Effector CD4-positive, alpha-beta T cell (primary cell): ENCODE data around the gene ATP1B2.
"Not testable (repeated sequence)": the region's sequence is repeated elsewhere in the genome, so short reads cannot be mapped to it uniquely, and the experiment has no call there.

Experiments used
- DNase-seq: peaks from one replicate; pipeline ENCODE4 v3.0.0-alpha.2; 2020
- total RNA-seq: gene quantifications from one replicate; lab custom pipeline; 2026; lab: John Stamatoyannopoulos, UW

ATP1B2 gene, protein sequence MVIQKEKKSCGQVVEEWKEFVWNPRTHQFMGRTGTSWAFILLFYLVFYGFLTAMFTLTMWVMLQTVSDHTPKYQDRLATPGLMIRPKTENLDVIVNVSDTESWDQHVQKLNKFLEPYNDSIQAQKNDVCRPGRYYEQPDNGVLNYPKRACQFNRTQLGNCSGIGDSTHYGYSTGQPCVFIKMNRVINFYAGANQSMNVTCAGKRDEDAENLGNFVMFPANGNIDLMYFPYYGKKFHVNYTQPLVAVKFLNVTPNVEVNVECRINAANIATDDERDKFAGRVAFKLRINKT
- total RNA-seq = 1.5 reads per million

DNA sequence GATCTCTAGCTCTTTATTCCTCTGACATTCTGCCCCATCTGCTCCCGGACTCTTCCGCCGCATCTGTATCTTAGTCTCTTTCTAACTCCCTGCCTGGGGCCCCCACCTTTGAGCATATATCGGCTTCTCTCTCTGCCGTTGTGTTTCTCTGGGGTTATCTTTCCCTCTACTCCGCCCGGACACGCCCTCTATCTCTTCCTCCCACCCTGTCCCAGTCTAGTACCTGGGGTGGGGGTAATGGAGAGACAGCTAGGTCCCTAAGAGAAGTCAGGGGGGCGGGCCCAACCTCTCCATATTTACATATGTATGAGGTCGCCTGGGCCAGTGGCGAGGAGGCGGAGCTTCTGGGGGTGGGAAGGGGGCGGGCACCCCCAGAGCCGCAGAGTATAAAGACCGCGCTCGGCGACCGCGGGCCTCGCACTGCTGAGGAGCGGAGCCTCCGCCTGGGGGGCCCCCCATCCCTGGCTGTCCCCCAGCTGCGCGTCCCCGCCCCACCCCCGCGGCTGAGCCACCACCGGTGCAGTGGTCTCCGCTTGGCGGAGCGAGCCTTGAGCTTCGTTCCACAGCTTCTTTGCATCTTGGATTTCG lies at the start of gene ATP1B2:
ATP1B2 (plus strand) TSS at position 418 of the 588 bp plus-strand sequence. CDS start 593 bp downstream, outside the sequence.
- DNase-seq = peak; percentile 71

DNA sequence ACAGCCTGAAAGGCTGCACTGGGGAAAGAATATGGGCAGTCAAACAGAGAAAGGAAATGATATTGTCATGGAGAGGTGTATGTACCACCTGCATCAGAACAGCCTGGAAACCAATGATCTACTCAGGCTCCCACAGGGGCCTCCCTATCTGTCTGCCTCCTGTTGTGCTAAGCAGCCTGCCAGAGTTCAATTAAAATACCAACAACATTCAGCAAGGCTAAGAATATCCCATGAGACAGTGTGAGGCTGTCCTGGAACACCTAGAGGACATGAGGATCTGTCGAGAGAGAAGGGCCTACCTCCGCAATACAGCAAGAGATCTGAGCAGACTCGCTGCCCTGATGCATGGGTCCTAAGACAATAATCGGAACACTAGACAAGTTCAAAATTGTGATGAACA lies 44.4 kb upstream of the ATP1B2 start:
- DNase-seq = no peak

DNA sequence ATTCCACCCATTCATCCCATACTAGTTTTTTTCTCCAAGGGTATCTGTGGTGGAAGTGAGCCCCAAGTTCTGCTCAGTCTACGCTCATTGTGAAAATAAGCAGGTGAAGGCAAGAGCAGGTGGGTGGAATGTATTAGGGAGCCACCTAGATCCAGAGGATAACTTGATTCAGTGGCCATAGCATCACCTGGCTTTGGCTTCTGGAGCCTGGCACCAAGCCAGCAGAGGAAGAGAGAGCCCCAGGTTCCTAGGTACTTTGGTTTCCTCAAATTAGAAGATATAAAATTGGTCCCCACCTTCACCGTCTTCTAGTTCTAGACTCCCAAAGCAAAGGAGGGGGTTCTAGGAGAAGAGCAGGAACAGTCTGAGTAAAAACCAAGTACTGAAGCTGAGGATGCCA lies 40.1 kb upstream of the ATP1B2 start:
- DNase-seq = no peak

DNA sequence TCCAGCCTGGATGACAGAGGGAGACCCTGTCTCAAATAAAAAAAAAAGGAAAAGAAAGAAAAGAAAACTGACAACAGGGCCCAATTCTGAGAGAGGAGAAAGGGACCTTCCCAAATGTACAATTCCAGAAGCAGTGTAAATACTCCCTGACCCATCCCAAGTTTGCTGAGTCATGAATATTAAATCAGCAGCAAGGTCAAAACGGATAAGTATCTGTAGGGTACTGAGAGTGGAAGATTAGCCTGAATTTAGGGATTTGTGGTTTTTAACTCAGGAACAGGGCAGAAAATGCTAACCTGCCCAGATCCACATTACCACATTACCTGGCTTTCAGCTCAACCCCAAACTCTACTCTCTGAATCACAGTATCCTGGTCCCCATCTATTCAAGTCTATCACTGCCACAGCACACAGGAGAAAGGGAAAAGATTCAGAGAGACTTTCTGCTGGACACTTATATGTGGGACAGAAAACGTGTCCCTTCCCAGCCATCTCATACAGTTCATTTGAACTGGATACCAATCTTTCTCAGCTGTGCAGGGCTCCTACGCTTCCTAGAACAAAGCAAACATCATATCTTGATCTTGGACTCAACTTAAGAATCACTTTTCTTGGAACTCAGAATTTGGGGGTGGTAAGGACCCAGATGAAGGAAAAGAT lies 39.0 kb upstream of the ATP1B2 start:
- DNase-seq = no peak

DNA sequence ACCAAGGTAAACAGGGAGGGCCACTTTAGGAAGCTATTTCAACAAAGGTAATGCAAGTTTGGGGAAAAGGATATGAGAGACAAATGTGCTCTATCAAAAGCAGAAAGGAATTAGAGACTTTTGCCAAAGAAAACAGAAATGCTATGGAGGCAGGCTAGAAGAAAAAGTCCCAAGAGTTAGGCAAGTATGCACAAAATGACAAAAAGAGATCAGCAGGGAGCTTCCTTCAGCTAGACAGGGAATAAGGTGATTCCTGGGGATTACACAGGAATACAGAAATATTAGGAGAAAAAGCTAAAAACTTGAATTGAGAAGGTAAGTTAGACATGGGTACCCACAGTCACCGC lies 38.5 kb upstream of the ATP1B2 start:
- no peak for DNase-seq

DNA sequence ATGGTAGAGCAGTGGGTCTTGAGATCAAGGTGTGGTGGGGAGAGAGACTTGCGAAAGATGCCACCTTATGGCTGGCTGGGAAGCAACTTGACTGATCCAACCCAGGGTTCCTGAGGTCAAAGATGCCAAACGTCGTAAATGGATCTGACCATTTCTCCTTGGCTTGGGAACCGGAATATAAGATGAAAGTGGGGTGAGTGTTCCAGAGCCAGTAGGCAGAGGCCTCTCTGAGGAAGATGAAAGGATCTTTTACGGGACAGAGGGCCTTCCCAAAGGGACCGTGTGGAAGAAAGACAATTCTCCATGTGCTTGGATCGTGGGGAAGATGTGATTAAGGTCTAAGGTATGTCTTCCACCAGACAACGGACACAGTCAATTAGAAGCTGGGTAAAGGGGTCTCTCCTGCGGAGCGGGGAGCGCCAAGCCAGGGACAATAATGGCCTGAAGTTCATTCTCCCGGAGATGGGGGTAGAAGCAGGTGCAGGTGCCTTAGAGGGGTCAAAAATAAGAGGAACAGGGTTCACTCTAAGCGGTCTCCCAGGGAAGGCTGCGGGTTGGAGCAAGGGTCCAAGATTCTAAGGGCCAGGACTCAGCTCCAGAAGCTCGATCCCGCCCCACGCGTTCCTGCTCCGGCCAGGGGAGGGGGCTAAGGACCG lies 36.8 kb upstream of the ATP1B2 start:
- DNase-seq = no peak

DNA sequence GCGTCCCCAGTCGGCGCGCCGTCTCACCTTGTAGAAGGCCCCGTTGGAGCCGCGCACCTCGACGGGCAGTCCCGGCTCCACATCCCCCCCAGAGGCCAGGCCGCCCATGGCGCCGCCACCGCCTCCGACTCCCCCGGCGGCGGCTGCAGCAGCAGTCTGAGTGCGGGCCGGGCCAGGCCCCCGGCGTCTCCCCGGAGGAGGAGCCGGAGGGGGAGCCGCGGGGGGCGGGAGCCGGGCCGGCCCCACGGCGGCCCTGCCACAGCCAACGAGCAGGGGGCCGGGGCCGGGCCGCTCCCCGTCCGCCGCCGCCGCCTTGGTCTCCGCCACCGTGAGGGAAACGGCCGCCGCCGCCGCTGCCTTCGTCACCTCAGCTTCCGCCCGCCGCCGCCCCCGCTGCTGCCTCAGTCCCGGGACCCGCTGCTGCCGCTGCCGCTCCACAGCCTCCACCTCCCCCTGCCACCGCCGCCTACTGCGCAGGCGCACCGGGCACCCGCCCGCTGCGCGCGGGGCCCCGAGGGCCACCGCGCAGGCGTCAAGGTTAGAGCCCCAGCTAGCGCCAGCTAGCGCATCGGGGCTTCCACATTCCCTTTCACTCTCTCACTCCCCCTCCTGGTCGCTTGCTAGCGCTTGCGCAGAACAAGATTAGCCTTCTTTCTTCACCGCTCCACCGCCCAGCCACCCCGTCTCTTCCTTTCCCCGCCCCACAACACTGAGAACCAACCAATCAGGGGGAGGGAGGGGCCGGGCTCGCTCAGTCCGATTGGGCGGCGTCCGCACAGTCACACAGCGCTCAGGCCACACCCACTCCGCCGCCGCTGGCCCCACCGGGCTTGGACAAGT lies 36.1 kb upstream of the ATP1B2 start, which contains the start of gene FXR2:
FXR2 (minus strand) TSS at position 473 of the 840 bp plus-strand sequence; CDS start at position 108, 365 bp downstream.
- DNase-seq = peak; percentile 96

DNA sequence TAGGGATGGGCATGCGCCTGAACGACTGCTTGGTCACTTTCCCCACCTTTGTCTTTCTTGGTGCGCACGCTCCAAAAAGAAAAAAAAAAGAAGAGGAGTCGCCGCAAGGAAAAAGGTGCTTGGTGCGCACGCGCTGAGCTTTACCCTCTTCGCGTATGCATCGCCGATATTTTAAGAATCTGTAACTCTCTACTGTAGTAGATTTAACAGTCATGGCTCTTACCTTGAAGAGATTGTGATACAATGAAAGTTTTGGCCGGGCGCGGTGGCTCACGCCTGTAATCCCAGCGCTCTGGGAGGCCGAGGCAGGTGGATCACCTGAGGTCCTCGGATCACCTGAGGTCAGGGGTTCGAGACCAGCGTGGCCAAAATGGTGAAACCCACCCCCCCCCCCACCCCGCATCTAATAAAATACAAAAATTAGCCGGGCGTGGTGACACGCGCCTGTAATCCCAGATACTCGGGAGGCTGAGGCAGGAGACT lies 35.4 kb upstream of the ATP1B2 start:
- DNase-seq = no peak

DNA sequence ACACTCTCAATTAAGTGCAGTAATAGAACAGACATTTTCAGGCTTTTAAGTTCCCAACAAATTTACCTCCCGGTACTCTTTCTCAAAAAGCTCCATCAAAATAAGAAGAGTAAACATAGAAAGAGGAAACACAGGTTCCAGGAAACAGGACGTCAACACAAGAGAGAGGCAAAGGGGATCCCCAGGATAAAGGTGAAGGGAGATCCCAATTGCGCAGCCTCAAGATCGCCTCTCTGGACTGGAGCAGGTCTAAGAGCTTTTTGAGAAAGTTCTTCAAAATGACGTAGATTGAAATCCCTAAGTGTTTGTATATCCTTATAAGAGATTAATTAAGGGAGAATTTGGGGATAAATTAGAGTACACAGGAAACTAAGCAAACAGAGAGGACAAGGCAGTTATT lies 32.1 kb upstream of the ATP1B2 start:
- no peak for DNase-seq

DNA sequence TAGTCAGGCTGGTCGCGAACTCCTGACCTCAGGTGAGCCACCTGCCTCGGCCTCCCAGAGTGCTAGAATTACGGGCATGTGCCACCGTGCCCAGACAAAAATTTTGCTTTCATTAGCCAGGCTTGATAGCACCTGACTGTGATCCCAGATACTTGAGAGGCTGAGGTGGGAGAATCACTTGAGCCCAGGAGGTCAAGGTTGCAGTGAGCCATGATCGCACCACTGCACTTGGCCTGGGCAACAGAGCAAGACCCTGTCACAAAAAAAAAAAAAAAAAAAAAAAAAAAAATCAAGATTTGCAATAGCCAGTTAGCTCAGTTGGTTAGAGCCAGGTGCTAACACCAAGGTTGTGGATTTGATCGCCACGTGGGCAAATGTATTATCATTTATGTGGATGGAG lies 29.9 kb upstream of the ATP1B2 start:
- DNase-seq = no peak

DNA sequence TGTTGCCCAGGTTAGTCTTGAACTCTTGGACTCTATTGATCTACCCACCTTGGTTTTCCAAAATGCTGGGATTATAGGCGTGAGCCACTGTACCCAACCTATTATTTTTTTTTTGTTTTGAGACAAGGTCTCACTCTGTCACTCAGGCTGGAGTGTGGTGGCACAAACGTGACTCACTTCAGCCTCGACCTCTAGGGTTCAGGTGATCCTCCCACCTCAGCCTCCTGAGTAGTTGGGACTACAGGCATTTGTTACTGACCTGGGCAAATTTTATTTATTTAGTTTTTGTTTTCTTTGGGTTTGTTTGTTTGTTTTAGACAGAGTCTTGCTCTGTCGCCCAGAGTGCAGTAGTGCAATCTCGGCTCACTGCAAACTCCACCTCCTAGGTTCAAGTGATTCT lies 27.1 kb upstream of the ATP1B2 start:
- DNase-seq = no peak

DNA sequence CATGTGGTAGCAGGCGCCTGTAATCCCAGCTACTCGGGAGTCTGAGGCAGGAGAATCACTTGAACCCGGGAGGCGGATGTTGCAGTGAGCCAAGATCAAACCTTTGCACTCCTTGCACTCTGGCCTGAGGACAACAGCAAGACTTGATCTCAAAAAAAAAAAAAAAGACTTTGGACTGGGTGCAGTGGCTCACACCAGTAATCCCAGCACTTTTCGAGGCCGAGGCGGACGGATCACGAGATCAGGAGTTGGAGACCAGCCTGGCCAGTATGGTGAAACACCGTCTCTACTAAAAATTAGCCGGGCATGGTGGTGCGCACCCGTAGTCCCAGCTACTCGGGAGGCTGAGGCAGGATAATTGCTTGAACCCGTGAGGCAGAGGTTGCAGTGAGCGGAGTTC lies 25.0 kb upstream of the ATP1B2 start:
- DNase-seq = not testable (repeated sequence)

DNA sequence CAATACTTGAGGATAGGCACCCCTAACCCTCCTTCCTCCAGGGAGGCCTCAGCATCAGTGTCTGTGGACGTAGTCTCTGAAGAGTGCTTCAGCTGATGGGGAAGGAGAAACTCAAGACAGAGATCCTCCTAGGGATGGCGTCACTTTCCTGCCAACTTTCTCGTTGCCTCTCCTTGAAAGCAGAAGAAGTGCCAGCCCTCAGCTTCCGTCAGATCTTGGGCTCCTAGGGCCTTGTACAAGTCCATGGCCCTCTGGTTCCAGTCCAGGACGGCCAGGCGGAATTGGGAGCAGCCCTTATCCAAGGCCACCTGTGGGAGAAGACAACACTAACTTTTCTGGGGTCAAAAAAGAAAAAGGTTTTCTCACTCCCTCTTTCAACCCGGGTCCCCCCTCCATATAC lies 24.4 kb upstream of the ATP1B2 start:
- DNase-seq = no peak

DNA sequence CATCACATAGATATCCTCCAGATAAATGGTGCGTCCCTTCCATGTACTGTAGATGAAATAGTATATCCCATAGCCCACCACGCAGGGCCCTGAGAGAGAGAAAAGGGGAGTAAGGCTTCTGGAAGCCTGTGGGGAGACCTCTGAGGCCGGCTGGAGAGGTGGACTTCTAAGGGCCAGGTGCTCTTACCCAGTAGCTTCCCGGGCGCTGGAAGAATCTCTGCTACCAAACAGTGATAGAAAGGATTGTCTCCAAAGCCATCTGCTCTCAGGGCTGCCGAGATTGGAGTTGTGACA lies 23.8 kb upstream of the ATP1B2 start:
- no peak for DNase-seq

DNA sequence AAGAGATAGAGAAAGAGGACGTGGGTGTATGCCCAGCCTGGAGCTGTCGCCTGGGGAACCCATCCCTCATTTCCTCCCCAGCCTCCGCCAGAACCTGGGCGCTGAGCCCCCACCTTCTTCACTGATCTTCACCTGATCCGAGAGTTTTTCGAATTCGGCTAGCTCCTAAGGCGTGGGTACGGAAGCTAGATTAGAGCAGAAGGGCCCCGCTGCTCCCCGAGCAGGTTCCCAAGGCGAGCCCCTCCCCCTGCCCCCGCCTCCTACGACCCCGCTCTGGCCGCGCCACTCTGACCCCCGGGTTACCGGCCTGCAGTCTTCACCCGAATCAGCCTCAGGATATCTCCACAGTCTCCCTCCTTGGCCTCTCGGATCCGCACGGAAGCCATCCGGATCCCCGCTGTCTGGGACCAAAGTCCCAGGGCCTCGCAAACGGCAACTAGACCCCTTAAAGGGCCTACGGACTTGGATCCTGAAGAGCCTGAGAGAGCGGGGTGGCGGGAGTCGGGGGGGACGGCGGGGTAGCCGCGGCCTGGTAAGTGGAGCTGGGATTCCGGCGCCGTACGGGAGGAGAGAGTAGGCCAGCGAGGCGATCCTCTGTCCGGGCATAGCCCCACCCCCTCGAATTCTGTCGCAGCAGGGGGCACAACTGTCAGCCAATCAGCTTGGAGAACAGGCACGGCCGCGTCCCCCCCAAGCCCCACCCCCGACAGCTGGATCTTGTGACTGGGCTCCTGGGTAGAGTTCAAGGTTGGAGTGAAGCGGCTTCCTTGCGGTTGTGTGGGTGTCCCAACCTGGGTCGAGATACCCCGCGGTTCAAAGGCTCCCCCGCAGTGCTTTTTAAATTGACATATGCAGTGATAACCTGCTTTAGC lies 23.2 kb upstream of the ATP1B2 start, which contains the start of gene SAT2:
SAT2 (minus strand) TSS at position 572 of the 872 bp plus-strand sequence; CDS start at position 386, 186 bp downstream.
- peak; percentile 79 for DNase-seq

DNA sequence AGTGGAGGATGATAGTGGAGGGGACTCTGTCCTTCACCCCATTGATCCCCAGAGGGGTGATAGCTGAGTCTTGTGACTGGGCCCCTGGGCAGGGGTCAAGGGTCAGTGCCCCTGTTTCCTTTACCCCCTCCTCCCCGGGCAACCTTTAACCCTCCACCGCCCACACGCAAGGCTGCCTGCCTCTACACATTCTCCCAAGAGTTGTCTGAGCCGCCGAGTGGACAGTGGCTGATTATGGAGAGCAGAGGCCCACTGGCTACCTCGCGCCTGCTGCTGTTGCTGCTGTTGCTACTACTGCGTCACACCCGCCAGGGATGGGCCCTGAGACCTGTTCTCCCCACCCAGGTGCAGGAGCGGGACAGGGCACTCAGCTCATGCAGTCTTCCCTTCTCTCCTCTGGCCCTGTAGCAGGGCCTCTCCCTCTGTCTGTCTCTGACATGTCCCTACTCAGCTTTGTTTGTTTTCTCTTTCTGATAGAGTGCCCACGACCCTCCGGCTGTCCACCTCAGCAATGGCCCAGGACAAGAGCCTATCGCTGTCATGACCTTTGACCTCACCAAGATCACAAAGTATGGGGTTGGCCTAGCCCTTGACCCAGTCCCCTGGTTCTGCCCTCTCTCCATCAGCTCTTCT lies 20.7 kb upstream of the ATP1B2 start, which contains the start of gene SHBG:
SHBG (plus strand) TSS at position 197 of the 633 bp plus-strand sequence; CDS start at position 235, 38 bp downstream.
- no peak for DNase-seq

DNA sequence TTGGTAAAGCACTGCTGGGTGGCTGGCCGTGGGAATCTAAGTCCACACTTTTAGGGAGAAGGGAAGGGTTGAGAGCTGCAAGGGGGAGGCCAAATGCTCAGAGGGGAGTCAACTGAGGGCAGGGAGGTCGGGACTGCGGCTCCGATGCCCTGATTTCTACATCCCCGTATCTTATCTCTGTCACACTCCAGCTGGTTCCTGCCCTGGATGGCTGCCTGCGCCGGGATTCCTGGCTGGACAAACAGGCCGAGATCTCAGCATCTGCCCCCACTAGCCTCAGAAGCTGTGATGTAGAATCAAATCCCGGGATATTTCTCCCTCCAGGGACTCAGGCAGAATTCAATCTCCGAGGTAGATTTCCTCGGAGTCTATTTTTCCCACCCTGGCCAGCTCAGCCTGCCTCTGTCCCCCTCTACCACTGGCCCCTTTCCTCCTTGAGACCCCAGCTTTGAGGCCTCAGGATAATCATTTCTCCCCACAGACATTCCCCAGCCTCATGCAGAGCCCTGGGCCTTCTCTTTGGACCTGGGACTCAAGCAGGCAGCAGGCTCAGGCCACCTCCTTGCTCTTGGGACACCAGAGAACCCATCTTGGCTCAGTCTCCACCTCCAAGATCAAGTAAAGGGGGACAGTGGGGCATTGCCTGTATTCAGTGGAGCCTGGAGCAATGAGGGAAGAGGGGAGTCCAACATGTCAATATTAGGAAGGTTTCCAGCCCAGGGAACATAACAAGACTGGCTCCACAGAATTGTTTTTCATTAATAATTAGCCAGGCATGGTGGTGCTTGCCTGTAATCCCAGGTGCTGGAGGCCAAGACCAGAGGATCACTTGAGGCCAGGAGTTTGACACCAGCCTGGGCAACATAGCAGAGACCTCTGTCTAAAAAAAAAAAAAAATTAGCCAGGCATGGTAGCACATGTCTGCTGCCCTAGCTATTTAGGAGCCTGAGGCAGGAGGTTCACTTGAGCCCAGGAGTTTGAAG lies 19.0 kb upstream of the ATP1B2 start:
- no peak for DNase-seq

DNA sequence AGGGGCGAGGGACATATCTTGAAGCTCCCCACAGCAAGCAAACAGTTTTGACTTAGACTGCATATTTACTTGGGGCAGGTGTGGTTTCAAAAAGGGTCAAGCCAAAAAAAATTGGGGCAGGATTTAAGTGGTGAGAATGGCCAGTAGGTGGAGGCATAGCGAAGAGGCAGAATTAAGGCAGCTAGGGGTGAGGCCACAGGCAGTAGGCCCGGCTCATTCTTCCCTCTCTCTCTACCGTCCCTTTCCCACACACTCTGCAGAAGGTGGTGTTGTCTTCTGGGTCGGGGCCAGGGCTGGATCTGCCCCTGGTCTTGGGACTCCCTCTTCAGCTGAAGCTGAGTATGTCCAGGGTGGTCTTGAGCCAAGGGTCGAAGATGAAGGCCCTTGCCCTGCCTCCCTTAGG lies 18.2 kb upstream of the ATP1B2 start:
- DNase-seq = no peak

DNA sequence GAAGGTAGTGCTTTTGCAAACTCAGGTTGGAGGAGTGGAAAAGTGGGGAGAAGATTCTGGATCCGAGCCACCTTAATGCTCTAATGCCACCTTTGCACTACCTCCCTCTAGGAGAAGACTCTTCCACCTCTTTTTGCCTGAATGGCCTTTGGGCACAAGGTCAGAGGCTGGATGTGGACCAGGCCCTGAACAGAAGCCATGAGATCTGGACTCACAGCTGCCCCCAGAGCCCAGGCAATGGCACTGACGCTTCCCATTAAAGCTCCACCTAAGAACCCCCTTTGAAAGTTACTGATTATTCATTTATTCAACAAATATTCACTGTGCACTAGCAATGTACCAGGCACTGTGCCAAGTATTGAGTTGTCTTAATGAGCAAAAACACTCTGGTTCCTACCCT lies 17.6 kb upstream of the ATP1B2 start:
- no peak for DNase-seq

DNA sequence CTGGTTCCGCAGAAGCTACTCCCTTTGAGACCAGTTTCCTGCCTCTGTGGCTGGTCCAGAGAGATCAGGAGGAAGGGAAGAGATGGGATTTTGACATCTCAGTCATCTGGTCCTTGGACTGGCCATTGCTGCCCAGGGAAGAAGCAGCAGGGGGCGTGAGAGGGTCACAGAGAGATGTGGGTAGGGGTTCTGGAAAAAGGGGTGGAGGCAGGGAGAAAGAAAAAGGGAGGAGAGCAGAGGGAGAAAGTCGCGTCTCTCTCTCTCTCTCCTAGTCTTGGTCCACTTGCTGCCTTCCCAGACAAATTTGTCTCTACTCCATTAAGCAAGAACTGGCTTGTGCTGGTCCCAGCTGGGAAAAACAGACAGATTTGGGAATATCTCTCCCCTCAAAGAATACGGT lies 16.3 kb upstream of the ATP1B2 start:
- no peak for DNase-seq
